Hepatocyte (in vitro differentiated cells): ENCODE measurements around the gene CCL14. TPM values are rescaled to one million over a fixed set of nuclear protein-coding genes. Genes with fewer than 3 reads are reported as not detected.
A peak's percentile ranks its signal among the peaks of the same experiment; 100 is the strongest.

Source experiments
- DNase-seq: peaks from one replicate; pipeline ENCODE4 v3.0.0-alpha.2; 2016; ENCODE audit warnings: low spot score
- H2AFZ ChIP-seq: fragments of 200-600 bp; sonication (generic); 2 replicates; pipeline ENCODE4 v1.6.0; 2016; ENCODE audit warnings: antibody characterized with exemption, mild to moderate bottlenecking
- H3K27ac ChIP-seq: fragments of 200-600 bp; sonication (generic); 2 replicates; pipeline ENCODE4 v1.5.1; 2016; ENCODE audit warnings: mild to moderate bottlenecking
- H3K27me3 ChIP-seq: fragments of 200-600 bp; sonication (generic); 2 replicates; pipeline ENCODE4 v1.6.1; 2016
- H3K36me3 ChIP-seq: fragments of 200-600 bp; sonication (generic); replicated peaks from 2 replicates; pipeline ENCODE4 v1.5.1; 2016; ENCODE audit warnings: low read depth; ENCODE audit not compliant: insufficient read depth
- H3K4me1 ChIP-seq: fragments of 200-600 bp; sonication (generic); 2 replicates; pipeline ENCODE4 v1.5.1; 2016; ENCODE audit warnings: mild to moderate bottlenecking, moderate library complexity; ENCODE audit not compliant: insufficient read depth
- H3K4me2 ChIP-seq: fragments of 200-600 bp; sonication (generic); 2 replicates; pipeline ENCODE4 v1.6.0; 2016
- H3K4me3 ChIP-seq: fragments of 200-600 bp; sonication (generic); 2 replicates; pipeline ENCODE4 v1.5.1; 2016; ENCODE audit warnings: mild to moderate bottlenecking
- H3K79me2 ChIP-seq: fragments of 200-600 bp; sonication (generic); 2 replicates; pipeline ENCODE4 v1.6.0; 2017; ENCODE audit warnings: mild to moderate bottlenecking
- H3K9me2 ChIP-seq: fragments of 200-600 bp; sonication (generic); replicated peaks from 2 replicates; pipeline ENCODE4 v1.6.0; 2017; ENCODE audit warnings: mild to moderate bottlenecking; ENCODE audit not compliant: insufficient read depth
- H3K9me3 ChIP-seq: fragments of 200-600 bp; sonication (generic); 2 replicates; pipeline ENCODE4 v1.5.1; 2016; ENCODE audit warnings: low read depth, mild to moderate bottlenecking
- H4K20me1 ChIP-seq: fragments of 200-600 bp; sonication (generic); 2 replicates; pipeline ENCODE4 v1.6.0; 2016; ENCODE audit warnings: mild to moderate bottlenecking; ENCODE audit not compliant: insufficient read depth, poor library complexity, severe bottlenecking
- EZH2 ChIP-seq: fragments of 200-600 bp; sonication (generic); IDR thresholded peaks from 2 replicates; pipeline ENCODE4 v1.6.1; 2016; ENCODE audit warnings: antibody characterized with exemption, mild to moderate bottlenecking, borderline replicate concordance
- EZH2phosphoT487 ChIP-seq: fragments of 200-600 bp; sonication (generic); IDR thresholded peaks from one replicate; pipeline ENCODE4 v1.6.1; 2018; ENCODE audit warnings: antibody characterized with exemption, mild to moderate bottlenecking, low read depth, moderate library complexity; ENCODE audit not compliant: unreplicated experiment, severe bottlenecking
- WGBS: methylation state at CpG from one replicate; pipeline ENCODE4 v1.1.6; 2016; ENCODE audit warnings: low lambda C conversion rate; ENCODE audit errors: missing lambda C conversion rate; 5-methylcytosine and 5-hydroxymethylcytosine counted together
- polyA plus RNA-seq: library from polyadenylated mRNA; unstranded; fragments of >200 nt; fragmentation: Nextera tagmentation; extraction: Ambion mirVana; gene quantifications from 2 replicates; pipeline ENCODE4 v1.2.1, GENCODE V29; 2016
- total RNA-seq: library from RNA; depleted of rRNA; stranded (reverse); fragments of >200 nt; gene quantifications from 2 replicates; pipeline ENCODE4 v1.2.3, GENCODE V29; 2014
- TF ChIP-seq, protein P1 (sequence below): fragments of 200-600 bp; sonication (generic); IDR thresholded peaks from 2 replicates; pipeline ENCODE4 v1.5.1; 2016; ENCODE audit warnings: antibody characterized with exemption, mild to moderate bottlenecking; ENCODE audit not compliant: poor library complexity

The CCL14 gene
- total and polyA plus RNA-seq, 2 experiments from 2014 or later = 0.27 to 0.56 TPM

DNA sequence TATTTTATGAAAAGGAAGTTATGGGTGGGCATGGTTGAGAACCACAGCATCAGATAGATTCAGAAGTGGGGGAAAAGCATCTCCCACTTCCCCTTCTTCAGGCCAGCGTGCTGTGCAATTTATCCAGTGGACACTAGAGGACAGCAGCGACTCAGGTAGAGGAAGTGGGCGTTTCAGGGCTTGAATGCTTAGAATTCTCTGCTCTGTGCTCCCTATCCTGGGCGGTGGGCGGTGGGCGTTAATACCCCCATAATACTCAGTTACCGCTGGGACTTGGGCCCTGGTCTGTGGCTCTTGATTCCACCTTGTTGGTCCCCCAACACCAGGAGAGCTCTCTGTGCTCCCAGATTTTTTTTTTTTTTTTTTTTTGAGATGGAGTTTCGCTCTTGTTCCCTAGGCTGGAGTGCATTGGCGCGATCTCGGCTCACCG lies 39.4 kb downstream of the CCL14 start:
- Histone ChIP-seq H3K27me3 (no peaks in the 10 kb centered on the region), H3K79me2 (no peaks in the 10 kb centered on the region), H2AFZ (no peak overlapping the region), H3K9me3 (no peaks in the 10 kb centered on the region), H3K4me1 (peaks cover 12% of the 10 kb centered on the region), H3K4me2 (peak overlapping the region; percentile 47), H3K4me3 (no peak overlapping the region), H3K9me2 (no peaks in the 10 kb centered on the region), H4K20me1 (no peaks in the 10 kb centered on the region), H3K27ac (no peak overlapping the region), H3K36me3 (no peaks in the 10 kb centered on the region)
- peak; percentile 76 for DNase-seq
- TF ChIP-seq, protein P1, sequence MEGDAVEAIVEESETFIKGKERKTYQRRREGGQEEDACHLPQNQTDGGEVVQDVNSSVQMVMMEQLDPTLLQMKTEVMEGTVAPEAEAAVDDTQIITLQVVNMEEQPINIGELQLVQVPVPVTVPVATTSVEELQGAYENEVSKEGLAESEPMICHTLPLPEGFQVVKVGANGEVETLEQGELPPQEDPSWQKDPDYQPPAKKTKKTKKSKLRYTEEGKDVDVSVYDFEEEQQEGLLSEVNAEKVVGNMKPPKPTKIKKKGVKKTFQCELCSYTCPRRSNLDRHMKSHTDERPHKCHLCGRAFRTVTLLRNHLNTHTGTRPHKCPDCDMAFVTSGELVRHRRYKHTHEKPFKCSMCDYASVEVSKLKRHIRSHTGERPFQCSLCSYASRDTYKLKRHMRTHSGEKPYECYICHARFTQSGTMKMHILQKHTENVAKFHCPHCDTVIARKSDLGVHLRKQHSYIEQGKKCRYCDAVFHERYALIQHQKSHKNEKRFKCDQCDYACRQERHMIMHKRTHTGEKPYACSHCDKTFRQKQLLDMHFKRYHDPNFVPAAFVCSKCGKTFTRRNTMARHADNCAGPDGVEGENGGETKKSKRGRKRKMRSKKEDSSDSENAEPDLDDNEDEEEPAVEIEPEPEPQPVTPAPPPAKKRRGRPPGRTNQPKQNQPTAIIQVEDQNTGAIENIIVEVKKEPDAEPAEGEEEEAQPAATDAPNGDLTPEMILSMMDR = peak; percentile 78
- no peak for TF ChIP-seq EZH2
- 20% methylated on average over 9 of the region's 12 CpGs for WGBS

- Histone ChIP-seq H3K4me1 (peaks cover 13% of the 10 kb centered on the region), H2AFZ (no peak overlapping the region), H3K27me3 (no peaks in the 10 kb centered on the region), H3K4me2 (no peak overlapping the region), H3K36me3 (no peaks in the 10 kb centered on the region), H3K9me2 (no peaks in the 10 kb centered on the region), H3K4me3 (no peak overlapping the region), H4K20me1 (no peaks in the 10 kb centered on the region), H3K27ac (no peak overlapping the region), H3K9me3 (no peaks in the 10 kb centered on the region), H3K79me2 (no peaks in the 10 kb centered on the region)
- WGBS = 90% methylated on average over 4 of the region's 4 CpGs
- no peak for DNase-seq
- no peak for TF ChIP-seq EZH2
- TF ChIP-seq, protein P1 = no peak
- TF ChIP-seq EZH2phosphoT487 = no peak
These were observed 42.4 kb downstream of the CCL14 start for GRCh38 chr17:35944151-35944550.

- no peaks in the 10 kb centered on the region for H4K20me1 ChIP-seq
- peaks cover 13% of the 10 kb centered on the region for H3K4me1 ChIP-seq
- H3K36me3 ChIP-seq = no peaks in the 10 kb centered on the region
- DNase-seq = no peak
- H3K4me2 ChIP-seq = peak within 1 kb of the TSS; percentile 46
- no peak for TF ChIP-seq EZH2phosphoT487
- TF ChIP-seq, protein P1 = no peak
- no peak for TF ChIP-seq EZH2
- H3K27ac ChIP-seq = peak within 1 kb of the TSS; percentile 48
- H2AFZ ChIP-seq = peak within 1 kb of the TSS; percentile 17
- no peaks in the 10 kb centered on the region for H3K79me2 ChIP-seq
- WGBS = 94% methylated on average over 2 of the region's 2 CpGs
- H3K4me3 ChIP-seq = no peak within 1 kb of the TSS
- H3K27me3 ChIP-seq = no peaks in the 10 kb centered on the region
- no peaks in the 10 kb centered on the region for H3K9me2 ChIP-seq
- H3K9me3 ChIP-seq = no peaks in the 10 kb centered on the region
These were observed 43.0 kb downstream of the CCL14 start, which contains the start of gene LYZL6 for GRCh38 chr17:35943537-35943936. LYZL6 (minus strand) TSS chr17:35943713; CDS start chr17:35939356, 4,357 bp downstream.
